HG03039 (cell line): ENCODE measurements around the gene LIN54.
"Not testable (repeated sequence)": the region's sequence is repeated elsewhere in the genome, so short reads cannot be mapped to it uniquely, and the experiment has no call there.

ENCODE experiments used
- ATAC-seq: cut with Tn5 transposase; IDR thresholded peaks from one replicate; pipeline ENCODE4 v1.9.1; 2021; ENCODE audit warnings: mild to moderate bottlenecking, moderate library complexity; ENCODE audit not compliant: unreplicated experiment

LIN54 gene

DNA sequence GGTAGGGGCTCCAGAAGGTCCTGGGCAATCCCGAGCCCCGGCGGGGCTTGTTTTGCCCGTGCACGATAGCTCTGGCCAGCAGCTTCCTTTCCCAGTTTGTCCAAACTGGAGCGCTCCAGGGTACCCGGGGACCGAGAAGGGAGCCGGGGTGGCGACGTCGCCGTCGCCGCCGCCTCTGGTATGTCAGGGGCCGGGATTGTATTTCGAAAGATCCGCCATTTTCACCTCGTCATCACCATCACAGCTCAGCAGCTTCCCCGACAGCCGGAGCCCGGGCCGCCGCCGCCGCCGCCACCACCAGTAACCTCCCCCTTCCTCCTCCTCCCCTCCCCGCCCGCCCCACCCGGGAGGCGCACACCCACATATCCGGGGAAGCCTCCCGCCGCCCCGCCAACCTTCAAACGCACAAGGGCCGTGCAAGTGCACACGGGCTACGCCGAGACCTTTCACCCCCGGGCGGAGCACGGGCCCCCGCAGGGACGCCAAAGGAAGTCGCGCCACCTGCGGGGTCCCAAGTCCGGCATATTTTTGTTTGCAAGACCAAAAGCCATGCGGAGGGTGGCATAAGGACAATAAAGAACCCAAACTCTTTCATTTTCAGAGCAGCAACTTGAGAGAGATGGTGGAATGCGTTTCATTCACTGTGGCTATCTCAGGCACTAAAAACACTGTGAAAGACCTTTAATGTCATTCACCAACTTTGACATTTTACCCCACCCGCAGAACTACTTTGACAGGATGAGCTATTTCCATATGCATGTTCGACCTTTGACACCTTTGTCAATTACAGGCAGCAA, at the start of gene LIN54:
TSS of gene LIN54 (minus strand) at position 302 of the 797 bp plus-strand sequence. CDS start 25,979 bp downstream, outside the sequence.
- peak; percentile 34 for ATAC-seq

DNA sequence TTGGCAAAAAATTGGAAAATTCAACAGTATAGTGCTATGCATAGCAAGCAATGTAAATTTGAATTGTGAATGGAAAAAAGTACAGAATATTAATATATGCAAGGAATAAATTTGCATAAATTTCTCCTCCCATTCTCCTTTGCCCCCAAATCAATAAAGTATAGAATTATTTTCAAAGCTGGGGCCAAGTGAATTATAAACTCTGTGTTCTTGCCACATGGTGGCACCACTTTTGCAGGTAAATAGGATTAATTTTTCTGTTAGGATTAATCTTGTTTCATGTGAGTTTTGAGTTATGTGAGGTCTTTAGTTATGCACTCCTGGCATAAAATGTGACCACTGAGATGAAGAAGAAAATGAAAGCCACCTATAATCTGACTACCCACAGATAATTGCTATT, 44.3 kb upstream of the LIN54 start:
- ATAC-seq, result no peak

DNA sequence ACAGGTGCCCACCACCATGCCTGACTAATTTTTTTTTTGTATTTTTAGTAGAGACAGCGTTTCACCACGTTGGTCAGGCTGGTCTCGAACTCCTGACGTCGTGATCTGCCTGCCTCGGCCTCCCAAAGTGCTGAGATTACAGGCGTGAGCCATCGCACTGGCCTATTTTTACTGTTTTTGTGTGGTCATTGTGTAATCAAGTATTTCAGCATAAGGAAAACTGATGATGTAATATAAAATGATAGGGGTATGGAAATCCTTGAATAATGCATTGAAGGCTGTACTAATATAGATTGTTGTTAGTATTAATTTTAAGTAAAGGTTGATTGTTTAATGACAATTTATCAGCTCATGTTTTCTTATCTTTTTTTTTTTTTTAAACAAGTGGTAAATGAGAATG, 38.2 kb upstream of the LIN54 start:
- not testable (repeated sequence) for ATAC-seq

DNA sequence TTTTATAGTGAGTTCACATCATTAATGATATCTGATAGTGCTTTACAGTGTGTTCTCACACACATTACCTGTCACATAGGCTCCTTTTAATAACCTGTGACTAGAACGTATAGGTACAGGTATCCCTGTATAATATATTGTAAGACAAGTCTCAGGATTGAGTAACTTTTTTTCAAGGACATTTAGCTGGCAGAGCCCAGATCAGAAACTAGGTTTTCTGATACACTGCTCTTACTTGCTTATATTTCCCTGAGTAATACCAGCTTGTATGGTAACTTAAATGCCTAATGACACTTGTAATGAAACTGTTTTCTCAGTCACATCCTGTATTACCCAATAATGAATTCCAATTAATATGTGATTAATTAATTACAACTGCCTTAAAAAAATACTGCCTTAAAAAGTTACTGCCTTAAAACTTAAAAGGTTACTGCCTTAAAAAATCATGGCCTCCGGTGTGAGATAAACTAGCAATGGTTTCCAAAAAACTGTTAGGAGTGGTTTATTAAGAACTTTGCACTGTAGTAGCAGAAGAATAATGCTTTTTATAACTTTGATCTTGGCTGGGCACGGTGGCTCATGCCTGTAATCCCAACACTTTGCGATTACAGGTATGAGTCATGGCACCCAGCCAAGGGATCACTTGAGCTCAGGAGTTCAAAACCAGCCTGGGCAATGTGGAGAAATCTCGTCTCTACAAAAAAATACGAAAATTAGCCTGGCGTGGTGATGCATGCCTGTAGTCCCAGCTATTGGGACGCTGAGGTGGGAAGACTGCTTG, 36.3 kb upstream of the LIN54 start:
- ATAC-seq, result no peak

DNA sequence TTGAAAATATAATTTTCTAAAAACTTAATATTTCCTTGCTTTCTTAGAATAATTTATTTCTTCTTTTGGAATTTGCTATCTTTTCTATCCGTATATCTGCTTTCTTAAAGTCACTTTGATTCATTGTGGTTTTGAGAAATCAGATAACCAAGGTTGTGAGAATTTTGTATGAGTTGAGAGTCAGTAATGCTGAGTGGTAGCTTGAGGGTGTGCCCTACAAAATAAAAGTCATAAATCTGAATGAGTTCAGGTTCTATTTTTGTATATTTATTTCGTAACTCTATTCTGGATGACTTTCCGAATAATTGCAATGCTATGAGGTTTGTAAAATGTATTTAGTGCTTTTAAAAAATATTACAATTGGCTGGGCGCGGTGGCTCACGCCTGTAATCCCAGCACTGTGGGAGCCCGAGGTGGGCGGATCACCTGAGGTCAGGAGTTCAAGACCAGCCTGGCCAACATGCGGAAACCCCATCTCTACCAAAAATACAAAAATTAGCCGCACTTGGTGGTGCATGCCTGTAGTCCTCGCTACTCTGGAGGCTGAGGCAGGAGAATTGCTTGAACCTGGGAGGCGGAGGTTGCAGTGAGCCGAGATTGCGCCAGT, 33.3 kb upstream of the LIN54 start:
- ATAC-seq, result no peak

DNA sequence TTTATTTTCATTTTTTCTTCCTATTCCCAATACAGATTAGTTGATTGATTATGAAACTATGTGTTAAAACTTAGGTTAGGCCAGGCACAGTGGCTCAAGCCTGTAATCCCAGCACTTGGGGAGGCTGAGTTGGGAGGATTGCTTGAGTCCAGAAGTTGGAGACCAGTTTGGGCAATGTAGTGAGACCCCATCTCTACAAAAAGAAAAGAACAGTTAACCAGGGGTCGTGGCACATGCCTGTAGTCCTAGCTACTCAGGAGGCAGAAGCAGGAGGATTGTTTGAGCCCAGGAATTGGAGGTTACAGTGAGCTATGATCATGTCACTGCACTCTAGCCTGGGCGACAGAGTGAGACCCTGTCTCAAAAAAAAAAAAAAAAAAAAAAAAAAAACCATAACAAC, 32.5 kb upstream of the LIN54 start:
- ATAC-seq, result not testable (repeated sequence)

DNA sequence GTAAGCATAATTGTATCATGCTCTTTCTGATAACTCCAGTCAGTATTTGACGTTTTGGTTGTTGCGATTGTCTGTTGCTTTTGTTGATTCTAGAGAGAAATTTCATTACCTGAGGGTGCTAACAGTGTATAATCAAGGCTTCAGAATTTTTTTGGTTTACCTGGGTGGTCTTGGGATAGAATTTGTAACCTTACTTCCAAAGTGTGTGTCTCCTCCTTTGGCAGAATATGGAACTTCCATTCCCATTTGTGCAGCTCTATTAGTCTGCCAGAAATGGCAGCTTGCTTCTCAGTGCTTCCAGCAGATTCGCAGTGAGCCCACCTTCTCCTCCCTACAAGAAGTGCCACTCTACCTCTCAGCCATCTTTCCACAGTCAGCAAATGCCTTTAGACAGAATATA, 29.6 kb upstream of the LIN54 start:
- ATAC-seq, result no peak

DNA sequence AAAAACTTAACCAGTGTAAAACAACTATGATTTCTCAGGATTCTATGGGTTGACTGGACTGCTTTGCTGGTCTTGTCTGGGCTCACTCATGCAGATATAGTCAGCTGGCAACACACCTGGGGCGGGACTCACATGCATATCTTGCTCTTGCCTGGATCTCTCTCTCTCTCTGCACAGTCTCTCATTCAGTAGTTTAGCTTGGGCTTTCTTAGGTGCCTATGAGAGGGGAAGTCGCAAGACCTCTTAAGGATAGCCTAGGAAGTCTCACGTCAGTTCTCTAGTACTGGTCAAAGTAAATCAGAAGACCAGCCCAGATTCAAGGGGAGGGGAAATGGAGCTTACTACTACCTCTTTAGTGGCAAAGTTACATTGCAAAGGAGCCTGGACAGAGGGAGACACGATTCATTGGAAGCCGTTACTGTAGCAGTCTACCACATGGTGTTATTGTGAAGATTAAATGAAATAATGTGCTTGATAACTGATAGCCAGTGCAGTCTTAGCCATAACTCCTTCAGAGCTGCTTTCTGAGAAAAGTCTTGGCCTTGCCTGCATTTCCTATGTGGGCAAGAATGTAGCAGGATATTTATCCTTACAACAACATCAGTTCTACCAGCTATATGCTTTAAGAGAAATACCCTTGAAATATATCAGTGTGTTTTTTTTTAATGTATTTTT, 26.5 kb upstream of the LIN54 start:
- no peak for ATAC-seq

DNA sequence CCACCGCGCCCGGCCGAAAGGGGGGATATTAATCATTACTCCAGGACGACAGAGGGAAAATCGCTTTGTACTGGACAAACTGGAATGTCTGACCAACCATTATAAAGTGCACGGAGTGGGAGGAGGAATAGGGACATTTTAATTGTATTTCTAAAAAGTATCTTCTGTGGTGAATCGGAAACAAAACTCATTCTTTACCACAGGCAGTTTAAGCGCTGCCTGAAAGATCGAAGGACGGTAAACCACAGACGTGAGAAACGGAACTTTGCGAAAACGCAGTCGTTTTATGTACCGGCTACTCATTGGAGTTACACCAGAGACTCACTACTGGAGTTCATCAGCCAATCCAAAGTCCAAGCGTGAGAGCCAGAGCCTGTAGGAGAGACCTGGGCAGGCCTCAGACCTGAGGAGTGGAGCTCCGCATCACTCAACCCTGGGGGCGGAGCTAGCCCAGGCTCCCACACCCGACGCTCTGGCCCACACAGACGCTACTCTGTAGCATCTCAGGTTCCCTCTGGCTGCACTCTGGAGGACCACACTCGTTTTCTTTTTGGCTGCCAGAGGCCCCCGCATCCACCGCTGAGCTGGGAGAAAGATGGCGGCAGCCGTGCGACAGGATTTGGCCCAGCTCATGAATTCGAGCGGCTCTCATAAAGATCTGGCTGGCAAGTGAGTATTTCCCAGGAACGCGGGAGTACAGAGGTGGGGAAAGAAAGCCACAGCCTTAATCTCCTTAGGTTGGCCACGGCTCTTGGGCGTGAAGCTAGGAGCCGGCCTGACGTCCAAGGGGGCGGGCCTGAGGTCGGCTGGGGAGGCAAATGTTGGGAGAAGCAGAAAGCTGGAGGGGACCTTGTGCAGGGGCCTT, 24.2 kb upstream of the LIN54 start, which contains the start of gene COPS4:
TSS of gene COPS4 (plus strand) at position 554 of the 865 bp plus-strand sequence. CDS start at position 596, 42 bp downstream.
- peak; percentile 99 for ATAC-seq

DNA sequence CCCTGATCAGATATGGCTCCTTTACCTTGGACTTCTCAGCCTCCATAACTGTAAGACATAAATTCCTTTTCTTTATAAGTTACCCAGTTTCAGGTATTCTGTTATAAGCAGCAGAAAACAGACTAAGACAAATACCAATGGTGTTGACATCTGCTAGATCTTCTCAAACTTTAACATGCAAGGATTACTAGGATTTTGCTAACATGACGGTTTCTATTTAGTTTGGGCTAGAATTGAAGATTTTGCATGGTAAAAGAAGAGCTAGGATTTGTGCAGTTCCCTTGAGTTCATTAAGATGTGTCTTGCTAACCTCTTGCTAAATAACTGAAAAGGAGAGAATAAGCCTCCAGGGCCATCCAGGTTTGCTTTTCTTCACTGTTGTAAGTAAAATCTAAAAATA, 19.1 kb upstream of the LIN54 start:
- ATAC-seq, result no peak

DNA sequence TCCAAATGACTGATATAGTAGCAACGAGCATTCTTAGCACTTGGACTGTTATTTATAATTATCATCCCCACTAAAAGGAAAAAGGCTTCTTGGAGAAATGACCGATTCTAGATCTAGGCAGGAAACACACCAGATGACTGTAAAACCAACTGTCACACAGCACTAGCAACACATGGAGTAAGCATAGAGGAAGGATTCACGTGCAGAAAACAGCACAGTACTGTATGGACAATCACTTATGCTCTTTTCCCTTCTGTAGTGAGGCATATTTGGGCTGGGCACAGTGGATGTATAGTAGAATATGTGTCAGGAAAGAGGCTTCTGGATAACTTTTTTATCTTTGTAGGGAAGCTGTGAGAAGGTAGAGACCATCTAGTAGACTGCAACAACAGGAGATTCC, 18.4 kb upstream of the LIN54 start:
- no peak for ATAC-seq

DNA sequence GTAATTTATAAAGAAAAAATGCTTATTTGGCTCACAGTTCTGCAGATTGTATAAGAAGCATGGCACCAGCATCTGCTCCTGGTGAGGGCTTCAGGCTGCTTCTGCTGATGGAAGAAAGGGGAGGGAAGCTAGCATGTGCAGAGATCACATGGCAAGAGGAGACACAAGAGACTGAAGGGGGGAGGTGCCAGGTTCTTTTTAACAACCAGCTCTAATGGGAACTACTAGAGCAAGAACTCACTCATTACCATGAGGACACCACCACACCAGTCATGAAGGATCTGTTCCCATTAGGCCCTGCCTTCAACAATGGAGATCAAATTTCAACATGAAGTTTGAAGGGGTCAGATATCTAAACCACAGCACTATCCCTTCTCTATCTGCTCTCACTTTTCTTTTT, 14.9 kb upstream of the LIN54 start:
- ATAC-seq, result no peak

DNA sequence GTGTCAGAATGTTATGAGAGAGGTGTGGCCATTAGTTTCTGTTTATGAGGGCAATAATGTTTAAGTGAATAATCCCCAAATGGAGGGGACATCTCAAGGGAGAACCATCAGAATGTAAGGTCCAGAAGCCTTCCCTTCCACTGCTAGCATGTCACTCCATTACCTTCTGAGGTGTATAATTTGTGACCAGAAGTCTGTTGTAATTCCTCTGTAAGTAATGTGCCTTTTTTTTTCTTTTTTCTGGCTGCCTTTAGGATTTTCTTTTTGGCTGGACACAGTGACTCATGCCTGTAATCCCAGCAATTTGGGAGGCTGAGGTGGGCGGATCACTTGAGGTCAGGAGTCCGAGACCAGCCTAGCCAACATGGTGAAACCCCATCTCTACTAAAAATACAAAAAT, 13.6 kb upstream of the LIN54 start:
- no peak for ATAC-seq

DNA sequence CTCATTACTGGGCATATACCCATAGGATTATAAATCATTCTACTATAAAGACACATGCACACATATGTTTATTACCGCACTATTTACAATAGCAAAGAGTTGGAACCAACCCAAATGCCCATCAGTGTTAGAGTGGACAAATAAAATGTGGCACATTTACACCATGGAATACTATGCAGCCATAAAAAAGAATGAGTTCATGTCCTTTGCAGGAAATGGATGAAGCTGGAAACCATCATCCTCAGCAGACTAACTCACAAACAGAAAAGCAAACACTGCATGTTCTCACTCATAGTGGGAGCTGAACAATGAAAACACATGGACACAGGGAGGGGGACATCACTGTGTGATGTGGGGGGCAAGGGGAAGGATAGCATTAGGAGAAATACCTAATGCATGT, 13.0 kb upstream of the LIN54 start:
- not testable (repeated sequence) for ATAC-seq

DNA sequence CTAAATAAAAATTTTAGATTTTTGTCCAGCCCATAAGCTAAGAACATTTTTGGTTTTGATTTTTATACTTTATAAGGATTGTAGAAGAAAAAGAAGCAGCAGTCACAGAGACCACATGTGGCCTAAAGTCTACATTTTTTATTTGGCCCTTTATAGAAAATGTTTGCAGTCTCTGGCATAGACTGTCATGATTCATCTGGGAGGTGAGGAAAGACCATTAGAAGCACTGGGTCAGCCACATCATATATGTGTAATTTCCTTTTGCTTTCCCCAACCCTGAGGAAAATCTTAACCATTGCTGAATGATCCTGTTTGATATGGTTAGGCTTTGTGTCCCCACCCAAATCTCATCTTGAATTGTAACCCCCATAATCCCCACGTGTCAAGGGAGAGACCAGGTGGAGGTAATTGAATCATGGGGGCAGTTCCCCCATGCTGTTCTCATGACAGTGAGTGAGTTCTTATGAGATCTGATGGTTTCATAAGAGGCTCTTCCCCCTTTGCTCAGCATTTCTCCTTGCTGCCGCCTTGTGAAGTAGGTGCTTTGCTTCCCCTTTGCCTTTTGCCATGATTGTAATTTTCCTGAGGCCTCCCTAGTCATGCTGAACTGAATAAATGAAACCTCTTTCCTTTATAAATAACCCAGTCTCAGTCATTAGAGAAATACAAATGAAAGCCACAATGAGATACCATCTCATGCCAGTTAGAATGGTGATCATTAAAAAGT, 12.3 kb upstream of the LIN54 start:
- ATAC-seq, result no peak

DNA sequence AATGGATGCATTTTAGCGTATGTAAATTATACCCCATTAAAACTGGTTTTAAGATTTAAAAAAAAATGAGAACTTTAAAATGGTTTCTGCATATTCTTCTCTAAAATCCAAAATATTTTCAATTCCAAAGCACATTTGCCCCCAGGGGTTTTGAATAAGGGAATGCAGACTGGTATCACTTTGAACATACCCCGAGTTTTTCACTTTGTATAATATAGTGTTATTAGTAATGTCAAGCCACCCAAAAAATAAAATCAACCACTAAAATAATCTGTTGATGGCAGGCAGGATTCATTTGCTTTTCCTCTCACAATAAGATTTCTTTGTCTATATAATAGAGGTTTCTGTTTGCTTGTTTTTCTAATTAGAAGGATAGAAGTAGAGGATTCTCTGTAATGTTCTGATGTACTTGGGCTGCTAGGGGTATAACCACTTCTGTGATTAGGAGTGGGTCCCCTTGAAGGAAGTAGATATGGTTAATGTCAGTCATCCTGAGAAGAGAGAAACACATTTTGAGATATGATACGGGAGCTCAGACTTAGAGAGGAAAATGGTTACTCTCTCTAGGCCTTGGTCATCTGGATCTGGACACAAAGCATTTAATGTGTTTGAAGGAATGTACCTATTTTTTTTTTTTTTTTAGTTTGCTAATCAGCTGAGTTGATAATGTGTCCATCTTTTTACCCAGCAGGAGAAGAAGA, 9.3 kb upstream of the LIN54 start:
- ATAC-seq, result peak; percentile 74

DNA sequence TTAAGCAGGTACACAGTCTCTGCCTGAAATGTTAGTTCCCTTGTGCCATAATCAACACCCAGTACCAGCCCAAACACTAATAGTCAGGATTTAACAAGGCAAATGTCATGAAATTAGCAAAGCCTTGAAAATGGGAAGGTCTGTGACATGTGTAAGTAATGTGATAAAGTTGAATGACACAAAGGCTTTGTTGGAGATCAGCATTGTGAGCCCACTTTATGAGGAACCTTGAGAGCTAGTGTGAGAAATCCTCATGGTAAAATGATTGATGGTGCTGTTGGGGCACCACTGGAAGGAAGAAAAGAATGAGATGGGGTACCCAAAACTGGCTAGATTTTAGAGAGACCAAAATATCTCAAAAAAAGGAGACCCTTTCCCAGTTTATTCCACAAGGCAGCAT, 3.3 kb upstream of the LIN54 start:
- ATAC-seq, result no peak

DNA sequence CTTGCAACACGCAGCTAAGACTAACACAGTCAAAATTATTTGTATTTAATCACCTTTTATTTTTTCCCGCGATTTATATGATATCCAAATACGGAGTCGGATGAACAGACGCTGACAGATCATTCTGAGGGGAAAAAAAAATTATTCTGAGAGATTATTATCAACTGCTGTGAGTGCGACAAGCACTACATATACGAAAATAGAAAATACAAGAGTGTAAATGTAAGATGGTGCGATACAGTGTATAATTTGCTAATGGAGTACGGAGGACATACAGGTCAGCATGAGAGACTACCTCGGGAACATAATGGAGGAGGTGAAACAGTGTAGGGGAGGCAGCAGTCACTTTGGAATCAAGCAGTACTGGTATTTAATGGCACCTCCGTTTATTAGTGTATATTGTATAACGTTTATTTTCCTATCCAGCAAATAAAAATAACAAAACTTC, 2.8 kb upstream of the LIN54 start:
- ATAC-seq, result no peak
